ENCODE measurements around the gene ABCC10.
"Not testable (repeated sequence)": the region's sequence is repeated elsewhere in the genome, so short reads cannot be mapped to it uniquely, and the experiment has no call there.

ABCC10 gene

GRCh38 chr6:43461936-43462335 lies 34.6 kb downstream of the ABCC10 start:
- Histone ChIP-seq H3K9me3 (replicated peaks; ENCODE audit: low read length) (no peaks in the 10 kb centered on the region), H3K9ac (ENCODE audit: low read depth, low read length) (no peak overlapping the region), H3K4me2 (ENCODE audit: low read length) (no peak overlapping the region), H3K4me3 (ENCODE audit: low read length) (no peak overlapping the region), H3K36me3 (ENCODE audit: insufficient read depth, low read length) (no peaks in the 10 kb centered on the region), H3K27me3 (ENCODE audit: control insufficient read depth, insufficient read depth, low read length) (peaks cover 12% of the 10 kb centered on the region), H3K4me1 (ENCODE audit: control insufficient read depth, insufficient read depth, low read length) (no peaks in the 10 kb centered on the region)

- Histone ChIP-seq H3K4me3 (ENCODE audit: low read length) (no peak overlapping the region), H3K27me3 (ENCODE audit: control insufficient read depth, insufficient read depth, low read length) (peaks cover 13% of the 10 kb centered on the region), H3K4me1 (ENCODE audit: control insufficient read depth, insufficient read depth, low read length) (no peaks in the 10 kb centered on the region), H3K9ac (ENCODE audit: low read depth, low read length) (no peak overlapping the region), H3K4me2 (ENCODE audit: low read length) (no peak overlapping the region), H3K36me3 (ENCODE audit: insufficient read depth, low read length) (no peaks in the 10 kb centered on the region), H3K9me3 (replicated peaks; ENCODE audit: low read length) (no peaks in the 10 kb centered on the region)
Measured at GRCh38 chr6:43464337-43464736, 37.0 kb downstream of the ABCC10 start.

- H3K9me3 ChIP-seq (replicated peaks; ENCODE audit: low read length), result no peaks in the 10 kb centered on the region
- no peak overlapping the region for H3K4me3 ChIP-seq (ENCODE audit: low read length)
- no peak overlapping the region for H3K9ac ChIP-seq (ENCODE audit: low read depth, low read length)
- no peak overlapping the region for H3K4me2 ChIP-seq (ENCODE audit: low read length)
- H3K4me1 ChIP-seq (ENCODE audit: control insufficient read depth, insufficient read depth, low read length), result no peaks in the 10 kb centered on the region
- no peaks in the 10 kb centered on the region for H3K36me3 ChIP-seq (ENCODE audit: insufficient read depth, low read length)
- H3K27me3 ChIP-seq (ENCODE audit: control insufficient read depth, insufficient read depth, low read length), result peaks cover 13% of the 10 kb centered on the region
Measured at GRCh38 chr6:43465948-43466347, 38.6 kb downstream of the ABCC10 start.

DNA sequence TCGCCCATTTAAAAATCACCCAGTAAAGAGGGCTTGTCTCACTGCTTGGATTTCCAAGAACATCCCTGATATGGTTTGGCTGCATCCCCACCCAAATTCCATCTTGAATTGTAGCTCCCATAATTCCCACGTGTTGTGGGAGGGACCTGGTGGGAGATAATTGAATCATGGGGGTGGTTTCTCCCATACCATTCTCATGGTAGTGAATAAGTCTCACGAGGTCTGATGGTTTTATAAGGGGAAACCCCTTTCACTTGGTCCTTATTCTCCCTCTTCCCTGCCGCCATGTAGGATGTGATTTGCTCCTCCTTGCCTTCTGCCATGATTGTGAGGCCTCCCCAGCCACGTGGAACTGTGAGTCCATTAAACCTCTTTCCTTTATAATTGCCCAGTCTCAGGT lies 39.9 kb downstream of the ABCC10 start:
- peaks cover 12% of the 10 kb centered on the region for H3K27me3 ChIP-seq (ENCODE audit: control insufficient read depth, insufficient read depth, low read length)
- not testable (repeated sequence) for H3K4me3 ChIP-seq (ENCODE audit: low read length); H3K4me1 ChIP-seq (ENCODE audit: control insufficient read depth, insufficient read depth, low read length); H3K36me3 ChIP-seq (ENCODE audit: insufficient read depth, low read length); H3K9ac ChIP-seq (ENCODE audit: low read depth, low read length); H3K9me3 ChIP-seq (replicated peaks; ENCODE audit: low read length); H3K4me2 ChIP-seq (ENCODE audit: low read length)

GRCh38 chr6:43467752-43468151 lies 40.4 kb downstream of the ABCC10 start:
- peaks cover 8% of the 10 kb centered on the region for H3K27me3 ChIP-seq (ENCODE audit: control insufficient read depth, insufficient read depth, low read length)
- H3K4me1 ChIP-seq (ENCODE audit: control insufficient read depth, insufficient read depth, low read length), result no peaks in the 10 kb centered on the region

GRCh38 chr6:43468240-43468639 lies 40.9 kb downstream of the ABCC10 start:
- Histone ChIP-seq H3K9ac (ENCODE audit: low read depth, low read length) (no peak overlapping the region), H3K4me3 (ENCODE audit: low read length) (no peak overlapping the region), H3K36me3 (ENCODE audit: insufficient read depth, low read length) (no peaks in the 10 kb centered on the region), H3K4me1 (ENCODE audit: control insufficient read depth, insufficient read depth, low read length) (no peaks in the 10 kb centered on the region), H3K9me3 (replicated peaks; ENCODE audit: low read length) (no peaks in the 10 kb centered on the region), H3K4me2 (ENCODE audit: low read length) (no peak overlapping the region), H3K27me3 (ENCODE audit: control insufficient read depth, insufficient read depth, low read length) (peaks cover 7% of the 10 kb centered on the region)

More at GRCh38 chr6:43467752-43468151, 40.4 kb downstream of the ABCC10 start:
- no peaks in the 10 kb centered on the region for H3K9me3 ChIP-seq (replicated peaks; ENCODE audit: low read length)
- H3K36me3 ChIP-seq (ENCODE audit: insufficient read depth, low read length), result no peaks in the 10 kb centered on the region
- H3K9ac ChIP-seq (ENCODE audit: low read depth, low read length), result no peak overlapping the region
- no peak overlapping the region for H3K4me2 ChIP-seq (ENCODE audit: low read length)
- H3K4me3 ChIP-seq (ENCODE audit: low read length), result no peak overlapping the region

DNA sequence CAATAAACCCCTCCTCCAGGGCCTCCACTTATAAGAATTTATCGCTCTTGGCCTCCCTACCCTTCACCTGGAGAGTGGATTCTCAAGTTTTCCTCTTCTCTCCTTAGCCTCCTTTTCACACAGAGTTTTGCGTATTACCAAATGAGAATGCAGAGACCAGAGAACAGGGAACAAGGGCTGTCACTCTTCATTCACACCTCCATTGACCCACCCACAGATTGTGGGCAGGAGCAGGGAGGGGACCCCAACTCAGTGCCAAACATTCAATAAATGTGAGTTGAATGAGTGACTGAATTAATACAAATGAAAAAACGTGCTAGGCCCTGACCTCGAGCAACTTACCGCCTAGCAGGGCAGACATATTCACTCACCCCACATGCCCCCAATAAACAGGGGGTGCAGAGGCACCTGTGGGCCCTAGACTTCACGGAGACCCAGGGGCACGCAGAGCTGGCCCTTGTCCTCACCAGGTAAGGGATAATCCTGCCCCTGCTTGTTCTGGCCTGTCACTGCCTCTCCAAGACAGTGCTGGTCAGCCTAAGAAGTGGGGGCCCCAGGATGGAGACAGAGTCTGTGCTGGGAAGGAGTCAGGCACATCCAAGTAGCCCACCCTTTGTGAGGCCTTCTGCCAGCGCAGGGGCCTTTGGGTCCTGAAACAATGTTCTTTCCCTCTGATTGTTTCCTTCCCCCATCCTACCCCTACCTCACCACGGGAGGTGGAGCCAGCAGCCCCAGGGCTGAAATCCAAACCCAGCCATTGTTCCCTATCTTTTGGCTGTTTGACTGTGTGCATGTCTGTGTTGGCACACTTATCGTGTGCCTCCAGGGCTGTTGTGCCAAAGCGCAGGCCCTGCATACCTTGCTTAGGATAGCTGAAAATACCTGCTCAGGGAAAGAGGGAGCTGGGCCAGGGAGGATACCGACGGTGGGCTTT lies 41.7 kb downstream of the ABCC10 start:
- Histone ChIP-seq H3K4me1 (ENCODE audit: control insufficient read depth, insufficient read depth, low read length) (no peaks in the 10 kb centered on the region), H3K4me3 (ENCODE audit: low read length) (no peak overlapping the region), H3K9me3 (replicated peaks; ENCODE audit: low read length) (no peaks in the 10 kb centered on the region), H3K9ac (ENCODE audit: low read depth, low read length) (no peak overlapping the region), H3K27me3 (ENCODE audit: control insufficient read depth, insufficient read depth, low read length) (peaks cover 7% of the 10 kb centered on the region), H3K4me2 (ENCODE audit: low read length) (no peak overlapping the region), H3K36me3 (ENCODE audit: insufficient read depth, low read length) (no peaks in the 10 kb centered on the region)

DNA sequence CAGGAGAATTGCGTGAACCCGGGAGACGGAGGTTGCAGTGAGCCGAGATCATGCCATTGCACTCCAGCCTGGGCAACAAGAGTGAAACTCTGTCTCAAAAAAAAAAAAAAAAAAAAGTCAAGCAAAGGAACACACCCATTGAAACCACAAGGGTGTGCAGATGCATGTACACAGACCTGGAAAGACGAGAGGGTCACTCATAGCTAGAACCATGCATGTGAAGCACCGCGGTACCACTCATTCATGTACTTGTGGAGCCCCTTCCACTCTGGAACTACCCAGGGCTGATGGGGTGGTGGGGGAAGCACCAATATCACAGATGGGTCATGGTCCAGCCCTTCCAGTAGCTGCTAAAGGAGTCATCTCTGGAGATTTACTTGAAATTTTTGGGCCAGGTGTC lies 42.6 kb downstream of the ABCC10 start:
- Histone ChIP-seq H3K9me3 (replicated peaks; ENCODE audit: low read length) (no peaks in the 10 kb centered on the region), H3K36me3 (ENCODE audit: insufficient read depth, low read length) (no peaks in the 10 kb centered on the region), H3K4me1 (ENCODE audit: control insufficient read depth, insufficient read depth, low read length) (no peaks in the 10 kb centered on the region), H3K9ac (ENCODE audit: low read depth, low read length) (no peak overlapping the region), H3K4me2 (ENCODE audit: low read length) (no peak overlapping the region), H3K27me3 (ENCODE audit: control insufficient read depth, insufficient read depth, low read length) (peaks cover 7% of the 10 kb centered on the region), H3K4me3 (ENCODE audit: low read length) (no peak overlapping the region)

GRCh38 chr6:43471399-43471798 lies 44.1 kb downstream of the ABCC10 start:
- Histone ChIP-seq H3K4me2 (ENCODE audit: low read length) (no peak overlapping the region), H3K9me3 (replicated peaks; ENCODE audit: low read length) (no peaks in the 10 kb centered on the region), H3K27me3 (ENCODE audit: control insufficient read depth, insufficient read depth, low read length) (peaks cover 7% of the 10 kb centered on the region), H3K4me3 (ENCODE audit: low read length) (no peak overlapping the region), H3K4me1 (ENCODE audit: control insufficient read depth, insufficient read depth, low read length) (no peaks in the 10 kb centered on the region), H3K9ac (ENCODE audit: low read depth, low read length) (no peak overlapping the region), H3K36me3 (ENCODE audit: insufficient read depth, low read length) (no peaks in the 10 kb centered on the region)

DNA sequence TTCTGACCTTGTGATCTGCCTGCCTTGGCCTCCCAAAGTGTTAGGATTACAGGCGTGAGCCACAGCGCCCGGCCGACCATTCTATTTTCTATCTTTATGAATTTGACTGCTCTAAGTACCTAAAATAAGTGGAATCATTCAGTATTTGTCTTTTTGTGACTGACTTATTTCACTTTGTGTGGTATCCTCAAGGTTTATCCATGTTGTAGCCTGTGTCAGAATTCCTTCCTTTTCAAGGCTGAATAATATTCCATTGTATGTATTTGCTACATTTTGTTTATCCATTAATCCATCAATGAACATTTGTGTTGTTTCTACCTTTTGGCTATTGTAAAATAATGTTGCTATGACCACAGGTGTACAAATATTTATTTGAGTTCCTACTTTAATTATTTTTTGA lies 45.2 kb downstream of the ABCC10 start:
- Histone ChIP-seq H3K9me3 (replicated peaks; ENCODE audit: low read length) (no peaks in the 10 kb centered on the region), H3K4me3 (ENCODE audit: low read length) (no peak overlapping the region), H3K9ac (ENCODE audit: low read depth, low read length) (no peak overlapping the region), H3K27me3 (ENCODE audit: control insufficient read depth, insufficient read depth, low read length) (peaks cover 4% of the 10 kb centered on the region), H3K4me2 (ENCODE audit: low read length) (no peak overlapping the region), H3K4me1 (ENCODE audit: control insufficient read depth, insufficient read depth, low read length) (no peaks in the 10 kb centered on the region), H3K36me3 (ENCODE audit: insufficient read depth, low read length) (no peaks in the 10 kb centered on the region)

DNA sequence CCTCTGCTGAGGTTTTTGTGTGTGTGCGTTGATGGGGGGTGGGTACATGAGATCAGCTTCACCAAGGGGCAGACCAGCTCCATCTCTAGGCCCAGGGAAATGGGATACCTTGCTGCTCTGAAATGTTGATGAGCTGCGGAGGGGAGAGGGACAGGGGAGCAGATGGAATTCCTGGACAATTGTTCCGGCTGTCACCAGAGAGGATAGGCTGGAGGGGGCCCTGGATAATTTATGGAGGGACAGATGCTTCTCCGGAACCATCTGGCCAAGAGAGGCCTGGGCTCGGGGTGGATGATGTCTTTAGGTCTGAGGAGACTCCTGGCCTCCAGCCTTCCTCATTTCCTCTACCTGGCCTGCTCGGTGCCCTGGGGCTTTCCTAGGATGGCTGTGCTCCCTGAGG lies 48.2 kb downstream of the ABCC10 start:
- Histone ChIP-seq H3K4me3 (ENCODE audit: low read length) (no peak overlapping the region), H3K27me3 (ENCODE audit: control insufficient read depth, insufficient read depth, low read length) (peaks cover 4% of the 10 kb centered on the region), H3K4me1 (ENCODE audit: control insufficient read depth, insufficient read depth, low read length) (peaks cover 10% of the 10 kb centered on the region), H3K9me3 (replicated peaks; ENCODE audit: low read length) (no peaks in the 10 kb centered on the region), H3K36me3 (ENCODE audit: insufficient read depth, low read length) (no peaks in the 10 kb centered on the region), H3K9ac (ENCODE audit: low read depth, low read length) (no peak overlapping the region), H3K4me2 (ENCODE audit: low read length) (no peak overlapping the region)

- Histone ChIP-seq H3K27me3 (ENCODE audit: control insufficient read depth, insufficient read depth, low read length) (no peaks in the 10 kb centered on the region), H3K4me3 (ENCODE audit: low read length) (peak overlapping the region; percentile 86), H3K9me3 (replicated peaks; ENCODE audit: low read length) (no peaks in the 10 kb centered on the region), H3K9ac (ENCODE audit: low read depth, low read length) (peak overlapping the region; percentile 88), H3K36me3 (ENCODE audit: insufficient read depth, low read length) (no peaks in the 10 kb centered on the region), H3K4me1 (ENCODE audit: control insufficient read depth, insufficient read depth, low read length) (peaks cover 10% of the 10 kb centered on the region), H3K4me2 (ENCODE audit: low read length) (peak overlapping the region; percentile 99)
Measured at GRCh38 chr6:43476746-43477145, 49.4 kb downstream of the ABCC10 start.
